ENCODE results near the gene RFX8. TPM values are rescaled to one million over a fixed set of nuclear protein-coding genes. Genes with fewer than 3 reads are reported as not detected.

RFX8 gene
- polyA plus RNA-seq, 1 experiment, result 1.7 TPM

- no peaks in the 10 kb centered on the region for H3K36me3 ChIP-seq (ENCODE audit: control insufficient read depth, insufficient read depth, low read length)
- no peak for DNase-seq (ENCODE audit: low read depth)
- no peak for TF ChIP-seq CTCF (IDR thresholded peaks at IDR 0.05; ENCODE audit: insufficient read depth, low read depth, low read length)
- H3K27me3 ChIP-seq (ENCODE audit: control insufficient read depth, insufficient read depth, low read length), result no peaks in the 10 kb centered on the region
- ChIA-PET CTCF (interaction anchor here (0.7 to 1.8 kb wide), 3 partner anchors 9 to 66 kb away, joined by 3 to 7 read pairs (median 4); no protein-coding TSS in a partner anchor), POLR2A (interaction anchor here (1.1 to 1.2 kb wide), 2 partner anchors 10 to 223 kb away, joined by 3 to 4 read pairs; partner anchors contain the start of gene MAP4K4)
- H3K4me3 ChIP-seq (ENCODE audit: low read depth, low read length), result peak overlapping the region; percentile 57
Measured at GRCh38 chr2:101473911-101474701, 806 bp downstream of the RFX8 start.

GRCh38 chr2:101473591-101473910, 1.4 kb downstream of the RFX8 start:
- TF ChIP-seq CTCF (IDR thresholded peaks at IDR 0.05; ENCODE audit: insufficient read depth, low read depth, low read length), result no peak
- CTCF ChIA-PET, result interaction anchor here (1.6 to 1.8 kb wide), 2 partner anchors 55 to 66 kb away, joined by 4 to 7 read pairs; no protein-coding TSS in a partner anchor
- Histone ChIP-seq H3K36me3 (ENCODE audit: control insufficient read depth, insufficient read depth, low read length) (no peaks in the 10 kb centered on the region), H3K4me3 (ENCODE audit: low read depth, low read length) (peak overlapping the region; percentile 57), H3K27me3 (ENCODE audit: control insufficient read depth, insufficient read depth, low read length) (no peaks in the 10 kb centered on the region)
- POLR2A ChIA-PET, result no interaction called here
- DNase-seq (ENCODE audit: low read depth), result no peak

GRCh38 chr2:101469863-101470262, 5.0 kb downstream of the RFX8 start:
- ChIA-PET POLR2A (no interaction called here), CTCF (no interaction called here)
- no peak overlapping the region for H3K4me3 ChIP-seq (ENCODE audit: low read depth, low read length)
- H3K36me3 ChIP-seq (ENCODE audit: control insufficient read depth, insufficient read depth, low read length), result no peaks in the 10 kb centered on the region
- H3K27me3 ChIP-seq (ENCODE audit: control insufficient read depth, insufficient read depth, low read length), result no peaks in the 10 kb centered on the region
- no peak for TF ChIP-seq CTCF (IDR thresholded peaks at IDR 0.05; ENCODE audit: insufficient read depth, low read depth, low read length)
- no peak for DNase-seq (ENCODE audit: low read depth)

- H3K4me3 ChIP-seq (ENCODE audit: low read depth, low read length), result no peak overlapping the region
- no peaks in the 10 kb centered on the region for H3K27me3 ChIP-seq (ENCODE audit: control insufficient read depth, insufficient read depth, low read length)
- no peak for TF ChIP-seq CTCF (IDR thresholded peaks at IDR 0.05; ENCODE audit: insufficient read depth, low read depth, low read length)
- no peak for DNase-seq (ENCODE audit: low read depth)
- H3K36me3 ChIP-seq (ENCODE audit: control insufficient read depth, insufficient read depth, low read length), result no peaks in the 10 kb centered on the region; the same call in 1 of the 2 replicates
- ChIA-PET CTCF (no interaction called here), POLR2A (no interaction called here)
Measured at GRCh38 chr2:101467306-101467705, 7.6 kb downstream of the RFX8 start.

GRCh38 chr2:101466426-101466825, 8.5 kb downstream of the RFX8 start:
- no peaks in the 10 kb centered on the region; the same call in 1 of the 2 replicates for H3K36me3 ChIP-seq (ENCODE audit: control insufficient read depth, insufficient read depth, low read length)
- TF ChIP-seq CTCF (IDR thresholded peaks at IDR 0.05; ENCODE audit: insufficient read depth, low read depth, low read length), result no peak
- no peaks in the 10 kb centered on the region for H3K27me3 ChIP-seq (ENCODE audit: control insufficient read depth, insufficient read depth, low read length)
- DNase-seq (ENCODE audit: low read depth), result no peak
- CTCF ChIA-PET, result no interaction called here
- POLR2A ChIA-PET, result no interaction called here
- no peak overlapping the region for H3K4me3 ChIP-seq (ENCODE audit: low read depth, low read length)

All from BJ (cell line).